Measurements from ENCODE around the gene SYTL3. TPM values are rescaled to one million over a fixed set of nuclear protein-coding genes. Genes with fewer than 3 reads are reported as not detected.

SYTL3 gene
- total and polyA plus RNA-seq, 2 of the 8 experiments (the other 6 are each of a cell fraction or from before 2014, with no cell fraction given), result 0.27 to 0.99 TPM

- H4K5ac ChIP-seq (ENCODE audit: insufficient read length, low read depth, low read length), result no peak overlapping the region
- H3K27me3 ChIP-seq (replicated peaks in 1 of 4; ENCODE audit: control insufficient read depth in 3 of 4, extremely low read depth in 1 of 4, insufficient read depth in 3 of 4, low read length in 3 of 4), result no peaks in the 10 kb centered on the region; a peak in 1 of 7 replicates
- no peak overlapping the region for H2AFZ ChIP-seq (ENCODE audit: low read length)
- no peak overlapping the region for H3K4ac ChIP-seq (replicated peaks; ENCODE audit: insufficient read length, low read depth, low read length)
- H3K36me3 ChIP-seq (ENCODE audit: control insufficient read depth in 2 of 4, insufficient read depth in 4 of 4, low read length in 3 of 4), result no peaks in the 10 kb centered on the region
- no peak overlapping the region for H3K27ac ChIP-seq (ENCODE audit: low read depth, low read length)
- no peak overlapping the region for H2BK5ac ChIP-seq (ENCODE audit: low read depth, low read length)
- no peak overlapping the region for H3K18ac ChIP-seq (ENCODE audit: extremely low read depth, low read length)
- no peaks in the 10 kb centered on the region for H3K23me2 ChIP-seq (ENCODE audit: low read depth, low read length)
- H2BK120ac ChIP-seq (replicated peaks; ENCODE audit: low read depth, low read length), result no peak overlapping the region
- WGBS, 2 experiments (ENCODE audit: extremely low coverage in 1 of 2, insufficient coverage in 1 of 2, insufficient read length in 1 of 2, insufficient replicate concordance in 2 of 2, low coverage in 1 of 2, low lambda C conversion rate in 2 of 2, missing lambda C conversion rate in 1 of 2), result 91% methylated on average over 18 of the region's 18 CpGs; no CpG with 5 or more reads in 1 of the 2 experiments
- H3K9ac ChIP-seq (replicated peaks in 1 of 4; ENCODE audit: extremely low read depth in 1 of 4, low read depth in 3 of 4, low read length in 3 of 4), result no peak overlapping the region
- TF ChIP-seq EGR1 (IDR thresholded peaks at IDR 0.05; ENCODE audit: borderline replicate concordance, low read depth, low read length), result no peak
- TF ChIP-seq TCF12 (IDR thresholded peaks at IDR 0.05; ENCODE audit: low read depth, low read length), result no peak
- no peak for TF ChIP-seq TAF7 (optimal IDR thresholded peaks at IDR 0.05; ENCODE audit: borderline replicate concordance, low read depth, low read length)
- TF ChIP-seq BCL11A (IDR thresholded peaks at IDR 0.05; ENCODE audit: low read depth in 2 of 2, low read length in 2 of 2), result no peak
- no peak for TF ChIP-seq GABPA (IDR thresholded peaks at IDR 0.05; ENCODE audit: borderline replicate concordance, insufficient read depth, low read length)
- TF ChIP-seq FOSL1 (IDR thresholded peaks at IDR 0.05; ENCODE audit: insufficient read depth, low read depth, low read length), result no peak
- no peak for TF ChIP-seq USF2 (IDR thresholded peaks at IDR 0.05; ENCODE audit: low read length)
- H4K20me1 ChIP-seq (replicated peaks in 1 of 2; ENCODE audit: control insufficient read depth in 1 of 2, insufficient read depth in 2 of 2, low read length in 2 of 2), result no peaks in the 10 kb centered on the region
- no peak overlapping the region for H3K23ac ChIP-seq (ENCODE audit: insufficient read length)
- no peaks in the 10 kb centered on the region for H3K9me3 ChIP-seq (ENCODE audit: insufficient read depth in 2 of 2, low read depth in 1 of 2, low read length in 1 of 2)
- H4K91ac ChIP-seq (replicated peaks; ENCODE audit: insufficient read length, low read length), result no peak overlapping the region
- ChIA-PET POLR2A (ENCODE audit: partially characterized antibody) (no interaction called here), CTCF (ENCODE audit: partially characterized antibody) (interaction anchor here (1.2 kb wide), 2 partner anchors 10 to 471 kb away, joined by 3 to 4 read pairs; no protein-coding TSS in a partner anchor)
- H3K4me1 ChIP-seq (replicated peaks in 1 of 4; ENCODE audit: control insufficient read depth in 3 of 4, insufficient read depth in 4 of 4, low read length in 3 of 4), result peaks cover 0 to 8% (median 4%) of the 10 kb centered on the region in 4 experiments; a peak in 4 of 7 replicates
- DNase-seq (ENCODE audit: low read depth in 1 of 2, low spot score in 2 of 2) (no peak), FAIRE-seq (no peak)
- H3K56ac ChIP-seq (replicated peaks; ENCODE audit: insufficient read length, low read depth, low read length), result no peak overlapping the region
- no peaks in the 10 kb centered on the region for H3K79me2 ChIP-seq (ENCODE audit: control insufficient read depth in 1 of 2, insufficient read depth in 2 of 2, low read length in 2 of 2)
- no peaks in the 10 kb centered on the region for H3K79me1 ChIP-seq (ENCODE audit: low read depth, low read length)
- no peak overlapping the region for H2BK15ac ChIP-seq (ENCODE audit: low read length)
- H3K14ac ChIP-seq (ENCODE audit: insufficient read length), result no peak overlapping the region
- no peak overlapping the region for H2AK5ac ChIP-seq (ENCODE audit: low read depth, low read length)
- H3K4me2 ChIP-seq (ENCODE audit: insufficient read depth in 1 of 2, low read depth in 2 of 2, low read length in 2 of 2), result no peak overlapping the region
- no peak overlapping the region for H3K4me3 ChIP-seq (ENCODE audit: extremely low read depth in 1 of 4, insufficient read depth in 2 of 4, low read depth in 3 of 4, low read length in 4 of 4)
- no peak overlapping the region for H2BK20ac ChIP-seq (ENCODE audit: low read length)
- no peak overlapping the region for H2BK12ac ChIP-seq (ENCODE audit: low read depth, low read length)
- no peak overlapping the region for H4K8ac ChIP-seq (ENCODE audit: extremely low read depth, insufficient read depth, low read length)
Measured at GRCh38 chr6:158665332-158665731, 15.5 kb downstream of the SYTL3 start.
